ENCODE results near the gene OR4D10.

The OR4D10 gene

DNA sequence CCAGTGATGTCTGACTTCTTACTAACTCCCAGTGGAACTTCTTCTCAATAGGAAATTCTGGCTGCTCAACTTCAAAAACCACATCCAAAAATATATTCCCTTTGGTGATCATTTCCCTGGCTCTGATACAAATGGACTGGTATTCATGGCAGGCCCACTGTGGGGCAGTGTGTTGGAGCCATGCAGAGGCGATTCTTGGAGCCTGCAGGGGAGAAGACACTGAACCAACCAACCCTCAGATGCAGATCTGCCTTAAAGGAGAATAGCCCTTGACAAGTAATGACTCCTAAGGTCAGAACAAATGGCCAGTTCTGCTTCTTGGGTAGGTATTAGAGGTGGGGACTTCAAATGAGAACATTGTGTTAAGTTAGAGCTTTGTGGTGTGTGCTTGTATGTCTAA, 50.4 kb downstream of the OR4D10 start:
- no peak for DNase-seq (ENCODE audit: low read depth in 2 of 2)

GRCh38 chr11:59528711-59529110, 55.6 kb downstream of the OR4D10 start:
- no peak for DNase-seq (ENCODE audit: low read depth in 2 of 2)
